Activated CD8-positive, alpha-beta memory T cell treated with anti-CD3 and anti-CD28 coated beads, Interleukin-2, amount 50 U/mL, for 1 hour (primary cell): Measurements from ENCODE around the gene GNG7.
"Not testable (repeated sequence)": the region's sequence is repeated elsewhere in the genome, so short reads cannot be mapped to it uniquely, and the experiment has no call there.

ENCODE experiments used
- DNase-seq: peaks from one replicate; pipeline ENCODE4 v3.0.0-alpha.2; 2020; ENCODE audit errors: extremely low read depth

The GNG7 gene

GRCh38 chr19:2511570-2511969, 190.9 kb downstream of the GNG7 start:
- DNase-seq = no peak

DNA sequence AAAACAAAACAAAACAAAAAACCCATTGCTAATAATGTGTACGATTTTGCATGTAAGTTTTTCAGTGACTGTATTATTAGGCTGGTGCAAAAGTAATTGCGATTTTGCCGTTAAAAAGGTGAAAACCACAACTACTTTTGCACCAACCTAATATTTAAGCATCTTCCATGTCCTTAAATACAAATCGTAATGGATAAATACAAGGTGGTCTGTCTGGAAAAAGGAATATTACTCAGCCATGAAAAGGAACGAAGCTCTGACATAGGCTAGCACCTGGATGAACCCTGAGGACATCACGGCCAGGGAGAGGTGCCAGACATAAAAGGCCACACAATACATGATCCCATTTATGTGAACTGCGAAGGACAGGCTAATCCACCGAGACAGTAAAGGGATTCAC, 193.4 kb downstream of the GNG7 start:
- DNase-seq = no peak

GRCh38 chr19:2507109-2507508, 195.4 kb downstream of the GNG7 start:
- no peak for DNase-seq

GRCh38 chr19:2506656-2507055, 195.8 kb downstream of the GNG7 start:
- not testable (repeated sequence) for DNase-seq

DNA sequence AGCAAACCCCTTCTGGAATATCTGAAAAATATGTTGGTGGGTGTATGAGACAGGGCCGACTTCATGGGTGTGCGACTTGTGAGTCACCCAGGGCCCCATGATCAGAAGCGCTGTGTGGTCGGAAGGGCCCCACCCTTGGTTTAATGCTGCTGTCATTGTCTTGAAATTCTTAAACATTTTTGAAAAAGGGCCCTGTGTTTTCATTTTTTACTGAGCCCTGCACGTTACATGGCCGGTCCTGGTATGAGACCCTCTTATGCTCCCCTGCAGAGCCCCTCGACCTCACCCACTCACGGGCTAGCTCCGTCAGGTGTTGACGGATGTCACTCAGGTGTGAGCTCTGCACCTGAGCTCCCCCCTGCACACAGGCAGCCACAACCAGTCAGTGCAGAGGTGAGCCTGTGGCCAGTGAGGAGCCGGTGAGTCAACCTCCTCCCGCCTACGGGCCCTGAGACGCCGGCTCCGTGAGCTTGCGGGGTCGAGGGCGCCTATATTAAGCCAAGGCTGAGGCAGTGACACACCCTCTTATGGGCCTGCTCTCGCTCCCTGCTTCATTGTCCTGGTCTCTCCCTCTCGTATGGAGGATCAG, 198.9 kb downstream of the GNG7 start:
- DNase-seq = peak; percentile 77

- DNase-seq = no peak
These were observed 201.6 kb downstream of the GNG7 start for GRCh38 chr19:2500841-2501261.

GRCh38 chr19:2500156-2500555, 202.3 kb downstream of the GNG7 start:
- no peak for DNase-seq

DNA sequence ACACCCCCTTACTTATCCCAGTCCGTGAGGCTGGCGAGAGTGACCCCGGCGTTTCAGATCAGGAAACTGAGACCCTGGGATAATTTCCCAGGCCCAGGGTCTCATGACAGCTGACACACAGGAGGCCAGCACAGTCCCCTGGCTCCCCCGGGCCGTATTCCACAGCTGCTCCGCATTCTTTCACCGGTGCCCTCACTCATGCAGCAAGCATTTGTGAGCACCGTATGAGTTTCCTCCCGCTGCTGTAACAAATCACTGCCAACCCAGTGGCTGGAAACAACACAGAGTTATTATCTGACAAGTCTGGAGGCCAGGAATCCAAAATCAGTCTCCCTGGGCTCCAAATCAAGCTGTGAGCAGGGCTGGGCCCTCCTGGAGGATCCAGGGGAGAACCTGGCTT, 205.3 kb downstream of the GNG7 start:
- DNase-seq = no peak

DNA sequence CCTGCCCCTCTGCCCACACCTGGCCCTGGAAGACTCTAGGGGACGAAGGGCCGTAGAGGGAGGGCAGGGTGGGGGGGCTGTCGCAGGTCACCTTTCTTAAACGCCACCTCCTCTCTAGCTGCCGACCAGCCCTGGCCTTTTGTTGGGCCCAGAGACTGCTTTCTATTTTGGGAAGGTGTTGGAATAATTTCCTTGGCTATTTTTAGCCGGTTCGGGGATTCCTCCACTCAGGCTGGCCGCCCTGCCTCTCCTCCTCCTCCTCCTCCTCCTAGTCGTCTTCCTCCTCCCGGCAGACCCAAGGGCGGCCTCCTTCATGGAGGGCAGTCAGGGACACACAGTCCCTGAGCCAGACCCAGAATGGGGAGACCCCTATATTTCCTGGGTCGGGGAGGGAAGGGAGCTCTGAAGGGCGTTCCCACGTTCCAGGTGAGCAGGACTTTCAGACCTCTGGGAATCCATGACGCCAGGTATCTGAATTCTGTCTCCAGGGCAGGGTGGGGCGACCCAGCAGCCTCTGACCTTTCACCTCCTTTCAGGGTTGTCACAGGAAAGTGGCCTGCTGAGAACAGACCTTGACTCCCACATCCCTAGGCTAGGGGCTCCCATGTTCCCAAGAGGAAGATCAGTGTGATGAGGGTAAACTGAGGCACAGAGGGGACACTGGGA, 206.7 kb downstream of the GNG7 start:
- no peak for DNase-seq

- no peak for DNase-seq
These were observed 207.3 kb downstream of the GNG7 start for GRCh38 chr19:2495130-2495641.

DNA sequence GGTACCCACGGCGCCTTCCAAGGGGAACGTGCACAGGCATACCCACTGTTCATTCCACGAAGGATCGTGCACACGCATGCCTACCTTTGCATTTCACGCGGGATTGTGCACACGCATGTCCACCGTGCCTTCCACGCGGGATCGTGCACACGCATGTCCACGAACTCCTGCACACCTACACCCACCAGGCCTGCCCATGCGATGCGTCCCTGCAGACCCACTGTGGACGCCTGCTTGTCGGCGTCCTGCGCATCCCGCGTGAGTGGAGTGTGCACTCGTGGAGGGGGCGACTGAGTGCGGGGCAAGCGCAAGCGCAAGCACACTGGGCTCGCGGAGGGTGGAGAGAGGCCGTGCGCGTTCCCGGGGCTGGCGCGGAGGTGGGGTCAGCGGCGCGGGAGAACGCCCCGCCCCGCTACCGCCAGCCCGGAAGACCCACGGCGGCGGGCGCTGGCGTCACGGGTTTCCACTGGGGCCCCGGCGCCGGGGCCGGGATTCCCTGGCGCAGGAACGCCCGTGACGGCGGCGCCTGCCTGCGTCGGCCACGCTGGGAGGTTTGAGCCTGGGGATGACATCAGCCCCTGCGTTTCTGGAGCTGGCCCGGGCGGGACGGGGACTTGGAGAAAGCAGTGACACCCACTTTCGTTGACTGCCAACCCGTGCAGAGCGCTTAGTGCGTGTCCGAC, 207.9 kb downstream of the GNG7 start:
- DNase-seq = no peak

DNA sequence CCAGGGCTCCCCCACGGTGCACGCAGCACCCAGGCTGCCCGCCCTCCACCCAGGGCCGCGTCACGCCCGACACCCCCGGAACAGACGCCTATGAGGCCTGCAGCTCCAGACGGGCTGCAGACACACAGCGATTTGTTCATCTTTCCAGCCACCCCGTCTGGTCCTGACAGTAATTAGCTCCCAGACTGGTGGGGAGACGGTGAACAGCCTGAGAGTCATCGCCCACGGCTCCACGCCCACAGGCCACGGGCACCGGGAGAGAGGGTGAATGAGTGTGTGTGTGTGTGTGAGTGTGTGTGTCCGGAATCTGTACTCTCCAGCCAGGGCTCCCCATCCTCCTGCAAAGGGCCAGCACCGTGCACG, 208.4 kb downstream of the GNG7 start:
- DNase-seq = no peak

DNA sequence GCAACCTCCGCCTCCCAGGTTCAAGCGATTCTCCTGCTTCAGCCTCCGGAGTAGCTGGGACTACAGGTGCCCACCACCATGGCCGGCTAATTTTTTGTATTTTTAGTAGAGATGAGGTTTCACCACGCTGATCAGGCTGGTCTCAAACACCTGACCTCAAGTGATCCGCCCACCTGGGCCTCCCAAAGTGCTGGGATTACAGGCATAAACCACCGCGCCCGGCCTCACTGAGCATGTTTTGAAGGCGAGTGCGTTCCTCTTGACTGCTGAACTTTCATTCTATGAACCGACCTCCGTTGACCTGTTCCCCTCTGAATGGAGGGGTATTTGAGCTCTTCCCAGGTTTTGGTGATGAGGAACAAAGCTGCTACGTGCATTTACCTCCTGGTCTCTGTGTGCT, 209.0 kb downstream of the GNG7 start:
- not testable (repeated sequence) for DNase-seq

- no peak for DNase-seq
These were observed 209.6 kb downstream of the GNG7 start for GRCh38 chr19:2492870-2493269.

- no peak for DNase-seq
These were observed 211.2 kb downstream of the GNG7 start for GRCh38 chr19:2491130-2491801.

DNA sequence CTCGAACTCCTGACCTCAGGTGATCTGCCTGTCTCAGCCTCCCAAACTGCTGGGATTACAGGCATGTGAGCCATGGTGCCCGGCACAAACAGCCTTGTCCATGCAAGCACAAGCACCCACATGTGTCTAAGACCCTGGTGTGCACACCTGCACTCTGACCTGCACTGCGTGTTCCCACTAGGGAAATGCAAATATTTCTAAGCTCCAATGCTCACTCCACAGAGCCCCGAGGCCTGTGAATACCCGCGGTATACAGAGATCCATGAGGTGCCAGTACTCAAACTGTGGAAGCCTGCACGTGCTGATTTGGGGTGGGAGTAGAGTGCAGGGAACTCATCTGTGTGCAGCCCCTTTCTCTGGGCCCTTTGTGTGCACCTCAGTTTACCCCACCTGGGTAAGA, 211.8 kb downstream of the GNG7 start:
- DNase-seq = no peak

GRCh38 chr19:2488942-2489731, 213.4 kb downstream of the GNG7 start:
- no peak for DNase-seq

- DNase-seq = no peak
These were observed 214.0 kb downstream of the GNG7 start for GRCh38 chr19:2488405-2488941.

DNA sequence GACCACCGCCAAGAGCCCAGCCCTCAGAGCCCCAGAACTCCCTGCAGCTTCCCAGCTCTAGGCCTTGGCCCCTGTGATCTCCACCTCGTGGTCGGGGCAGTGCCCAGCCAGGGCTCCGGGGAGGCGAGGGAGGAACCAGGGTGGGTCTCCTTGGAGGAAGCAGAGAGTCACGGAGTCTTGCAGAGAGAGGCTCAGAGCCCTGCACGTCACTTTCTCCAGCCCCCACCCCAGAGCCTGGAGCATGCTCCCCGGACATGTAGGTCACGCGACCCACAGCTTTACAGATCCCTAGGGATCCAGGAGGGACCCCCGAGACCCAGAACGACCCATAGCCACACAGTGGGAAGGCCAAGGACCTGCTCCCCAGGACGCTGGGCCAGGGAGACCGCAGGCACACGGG, 214.7 kb downstream of the GNG7 start:
- DNase-seq = no peak

DNA sequence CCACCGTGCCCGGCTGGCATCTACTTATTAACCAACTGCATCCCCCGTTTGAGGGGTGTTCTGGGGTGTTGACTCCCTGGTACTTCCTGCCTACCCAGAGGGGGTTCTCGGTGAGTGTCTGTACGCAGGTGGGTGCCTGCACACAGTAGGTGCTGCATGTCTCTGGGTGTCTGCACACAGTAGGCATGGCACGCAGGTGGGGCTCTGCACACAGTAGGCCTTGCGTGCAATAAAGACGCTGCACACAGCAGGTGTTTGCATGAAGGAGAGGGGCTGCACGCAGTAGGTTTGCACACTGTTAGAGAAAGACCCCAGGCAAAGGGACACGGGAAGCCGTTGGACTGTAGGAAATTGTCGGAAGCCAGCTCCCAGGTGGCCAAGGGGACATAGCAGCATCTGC, 215.4 kb downstream of the GNG7 start:
- no peak for DNase-seq

- DNase-seq = no peak
These were observed 217.1 kb downstream of the GNG7 start for GRCh38 chr19:2485428-2485827.
